ENCODE data around the gene HIGD2A.
"Not testable (repeated sequence)": the region's sequence is repeated elsewhere in the genome, so short reads cannot be mapped to it uniquely, and the experiment has no call there.

The HIGD2A gene

GRCh38 chr5:176391479-176391878 lies 2.9 kb downstream of the HIGD2A start:
- H3K27ac ChIP-seq, result peak overlapping the region in 1 of 21 experiments; percentile 48

GRCh38 chr5:176391999-176392398 lies 3.4 kb downstream of the HIGD2A start:
- Histone ChIP-seq H3K27ac (peak overlapping the region in 4 of 21 experiments; percentile 12 to 48 (median 31)), H3K4me3 (no peak overlapping the region)

More at GRCh38 chr5:176391479-176391878, 2.9 kb downstream of the HIGD2A start:
- no peak overlapping the region for H3K4me3 ChIP-seq

- Histone ChIP-seq H3K27ac (peak overlapping the region in 7 of 21 experiments; percentile 4 to 46 (median 16)), H3K4me3 (no peak overlapping the region)
Observed at GRCh38 chr5:176392526-176392925, 4.0 kb downstream of the HIGD2A start.

- Histone ChIP-seq H3K4me3 (no peak overlapping the region), H3K27ac (no peak overlapping the region)
Observed at GRCh38 chr5:176394096-176394495, 5.5 kb downstream of the HIGD2A start.

- no peak overlapping the region for H3K4me3 ChIP-seq
- H3K27ac ChIP-seq, result peak overlapping the region in 1 of 21 experiments; percentile 7
Observed at GRCh38 chr5:176394881-176395675, 6.5 kb downstream of the HIGD2A start.

- Histone ChIP-seq H3K27ac (no peak overlapping the region), H3K4me3 (no peak overlapping the region)
Observed at GRCh38 chr5:176396330-176396729, 7.8 kb downstream of the HIGD2A start.

- H3K4me3 ChIP-seq, result no peak overlapping the region
- peak overlapping the region in 1 of 21 experiments; percentile 5 for H3K27ac ChIP-seq
Observed at GRCh38 chr5:176397736-176398420, 9.3 kb downstream of the HIGD2A start.

GRCh38 chr5:176400382-176401156 lies 12.0 kb downstream of the HIGD2A start:
- H3K4me3 ChIP-seq, result no peak overlapping the region
- peak overlapping the region in 17 of 21 experiments; percentile 13 to 84 (median 69) for H3K27ac ChIP-seq

- H3K4me3 ChIP-seq, result no peak overlapping the region
- H3K27ac ChIP-seq, result peak overlapping the region in 16 of 21 experiments; percentile 13 to 84 (median 70)
Observed at GRCh38 chr5:176401281-176402205, 13.0 kb downstream of the HIGD2A start.

- Histone ChIP-seq H3K4me3 (no peak overlapping the region), H3K27ac (peak overlapping the region in 7 of 21 experiments; percentile 1 to 71 (median 18))
Observed at GRCh38 chr5:176405656-176406435, 17.3 kb downstream of the HIGD2A start.

- H3K27ac ChIP-seq, result peak overlapping the region in 8 of 21 experiments; percentile 4 to 74 (median 54)
Observed at GRCh38 chr5:176406436-176407052, 18.0 kb downstream of the HIGD2A start.

GRCh38 chr5:176407456-176408251 lies 19.1 kb downstream of the HIGD2A start:
- H3K27ac ChIP-seq, result peak overlapping the region in 15 of 21 experiments; percentile 2 to 74 (median 49)

More at GRCh38 chr5:176406436-176407052, 18.0 kb downstream of the HIGD2A start:
- H3K4me3 ChIP-seq, result no peak overlapping the region

GRCh38 chr5:176408252-176408573 lies 19.7 kb downstream of the HIGD2A start:
- peak overlapping the region in 9 of 21 experiments; percentile 3 to 73 (median 49) for H3K27ac ChIP-seq
- H3K4me3 ChIP-seq, result not testable (repeated sequence)

More at GRCh38 chr5:176407456-176408251, 19.1 kb downstream of the HIGD2A start:
- no peak overlapping the region for H3K4me3 ChIP-seq

- Histone ChIP-seq H3K27ac (peak overlapping the region in 6 of 21 experiments; percentile 6 to 73 (median 54)), H3K4me3 (no peak overlapping the region)
Observed at GRCh38 chr5:176408590-176408989, 20.0 kb downstream of the HIGD2A start.

GRCh38 chr5:176409765-176410164 lies 21.2 kb downstream of the HIGD2A start:
- no peak overlapping the region for H3K4me3 ChIP-seq
- peak overlapping the region in 5 of 21 experiments; percentile 1 to 47 (median 29) for H3K27ac ChIP-seq

- Histone ChIP-seq H3K4me3 (no peak overlapping the region), H3K27ac (peak overlapping the region in 13 of 21 experiments; percentile 10 to 98 (median 42))
Observed at GRCh38 chr5:176410486-176411180, 22.1 kb downstream of the HIGD2A start.

Measured in skin epidermis (tissue), 12 donors.